ENCODE measurements around the gene EFCAB11.

EFCAB11 gene

DNA sequence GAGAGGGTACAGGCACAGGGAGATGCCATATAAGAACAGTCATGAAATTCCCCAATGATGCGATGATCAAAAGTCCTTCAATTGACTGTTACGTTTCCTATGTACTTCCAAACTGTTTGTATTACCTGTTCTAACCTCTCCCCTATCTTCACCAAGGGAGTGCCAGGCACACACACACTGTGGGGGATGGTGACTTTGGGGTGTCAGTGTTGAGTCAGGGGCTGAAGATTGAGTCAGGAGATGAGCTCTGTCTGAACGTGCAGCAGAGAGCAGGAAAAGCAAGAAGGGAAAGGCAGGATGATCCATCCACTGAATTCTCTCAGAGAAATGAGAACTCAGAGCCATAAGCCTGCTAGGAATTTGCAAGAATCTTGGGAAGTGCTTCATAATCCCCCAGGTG is 153.4 kb downstream of the EFCAB11 start:
- no peak for TF ChIP-seq EZH2 (IDR thresholded peaks at IDR 0.05; ENCODE audit: borderline replicate concordance, low read length)
- TF ChIP-seq, protein P1, sequence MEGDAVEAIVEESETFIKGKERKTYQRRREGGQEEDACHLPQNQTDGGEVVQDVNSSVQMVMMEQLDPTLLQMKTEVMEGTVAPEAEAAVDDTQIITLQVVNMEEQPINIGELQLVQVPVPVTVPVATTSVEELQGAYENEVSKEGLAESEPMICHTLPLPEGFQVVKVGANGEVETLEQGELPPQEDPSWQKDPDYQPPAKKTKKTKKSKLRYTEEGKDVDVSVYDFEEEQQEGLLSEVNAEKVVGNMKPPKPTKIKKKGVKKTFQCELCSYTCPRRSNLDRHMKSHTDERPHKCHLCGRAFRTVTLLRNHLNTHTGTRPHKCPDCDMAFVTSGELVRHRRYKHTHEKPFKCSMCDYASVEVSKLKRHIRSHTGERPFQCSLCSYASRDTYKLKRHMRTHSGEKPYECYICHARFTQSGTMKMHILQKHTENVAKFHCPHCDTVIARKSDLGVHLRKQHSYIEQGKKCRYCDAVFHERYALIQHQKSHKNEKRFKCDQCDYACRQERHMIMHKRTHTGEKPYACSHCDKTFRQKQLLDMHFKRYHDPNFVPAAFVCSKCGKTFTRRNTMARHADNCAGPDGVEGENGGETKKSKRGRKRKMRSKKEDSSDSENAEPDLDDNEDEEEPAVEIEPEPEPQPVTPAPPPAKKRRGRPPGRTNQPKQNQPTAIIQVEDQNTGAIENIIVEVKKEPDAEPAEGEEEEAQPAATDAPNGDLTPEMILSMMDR (IDR thresholded peaks at IDR 0.05; ENCODE audit: low read length), result no peak

DNA sequence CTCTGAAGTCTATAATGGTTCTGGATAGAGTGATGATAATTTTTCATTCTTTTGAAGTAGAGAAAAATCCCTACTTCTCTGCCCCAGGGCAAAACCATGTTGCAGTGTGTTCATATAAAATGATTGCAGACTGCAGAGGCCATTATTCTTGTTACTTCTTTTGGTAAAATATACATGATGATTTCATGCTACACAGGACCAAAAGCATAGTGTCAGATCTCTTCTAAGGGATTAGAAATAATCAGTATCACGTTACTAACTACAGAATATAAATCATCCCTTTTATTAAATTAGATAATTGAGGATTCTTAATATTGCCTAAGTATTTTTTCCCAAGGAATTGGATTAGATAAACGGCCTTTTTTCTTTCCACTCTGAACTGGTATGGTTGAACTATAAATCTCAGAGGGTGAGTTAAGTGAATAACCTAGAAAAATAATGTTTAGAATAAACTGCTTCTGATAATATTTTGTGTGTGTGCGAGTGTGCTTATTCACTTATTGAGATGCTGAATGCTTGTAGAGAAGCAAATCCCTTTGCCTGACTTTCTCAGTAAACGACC is 156.2 kb downstream of the EFCAB11 start:
- Histone ChIP-seq H3K27ac (ENCODE audit: low read depth, low read length, poor library complexity, severe bottlenecking) (no peak overlapping the region), H3K27me3 (ENCODE audit: insufficient read depth, low read length) (no peaks in the 10 kb centered on the region), H3K4me1 (ENCODE audit: insufficient read depth, low read length, severe bottlenecking) (no peaks in the 10 kb centered on the region), H3K36me3 (ENCODE audit: insufficient read depth, low read length) (no peaks in the 10 kb centered on the region), H4K20me1 (ENCODE audit: insufficient read depth, low read length) (no peaks in the 10 kb centered on the region), H3F3A (ENCODE audit: insufficient read depth, low read length) (no peaks in the 10 kb centered on the region), H2AFZ (ENCODE audit: low read length) (no peak overlapping the region), H3K9me3 (ENCODE audit: low read length) (no peaks in the 10 kb centered on the region), H3K4me2 (ENCODE audit: low read length) (no peak overlapping the region), H3K4me3 (ENCODE audit: low read depth, low read length, poor library complexity, severe bottlenecking) (no peak overlapping the region), H3K9me2 (ENCODE audit: low read depth, low read length) (no peaks in the 10 kb centered on the region), H3K79me2 (ENCODE audit: insufficient read depth, low read length) (no peaks in the 10 kb centered on the region), H3K9ac (ENCODE audit: low read length) (no peak overlapping the region)
- TF ChIP-seq, protein P1 (IDR thresholded peaks at IDR 0.05; ENCODE audit: low read length), result no peak
- no peak for TF ChIP-seq EZH2 (IDR thresholded peaks at IDR 0.05; ENCODE audit: borderline replicate concordance, low read length)

More for the DNA sequence above, 153.4 kb downstream of the EFCAB11 start:
- Histone ChIP-seq H3K4me2 (ENCODE audit: low read length) (no peak overlapping the region), H3K4me1 (ENCODE audit: insufficient read depth, low read length, severe bottlenecking) (no peaks in the 10 kb centered on the region), H3K9ac (ENCODE audit: low read length) (no peak overlapping the region), H3K9me3 (ENCODE audit: low read length) (no peaks in the 10 kb centered on the region), H2AFZ (ENCODE audit: low read length) (no peak overlapping the region), H3K9me2 (ENCODE audit: low read depth, low read length) (no peaks in the 10 kb centered on the region), H3K79me2 (ENCODE audit: insufficient read depth, low read length) (no peaks in the 10 kb centered on the region), H3K4me3 (ENCODE audit: low read depth, low read length, poor library complexity, severe bottlenecking) (no peak overlapping the region), H3K27me3 (ENCODE audit: insufficient read depth, low read length) (no peaks in the 10 kb centered on the region), H4K20me1 (ENCODE audit: insufficient read depth, low read length) (no peaks in the 10 kb centered on the region), H3K27ac (ENCODE audit: low read depth, low read length, poor library complexity, severe bottlenecking) (no peak overlapping the region), H3K36me3 (ENCODE audit: insufficient read depth, low read length) (no peaks in the 10 kb centered on the region), H3F3A (ENCODE audit: insufficient read depth, low read length) (no peaks in the 10 kb centered on the region)

DNA sequence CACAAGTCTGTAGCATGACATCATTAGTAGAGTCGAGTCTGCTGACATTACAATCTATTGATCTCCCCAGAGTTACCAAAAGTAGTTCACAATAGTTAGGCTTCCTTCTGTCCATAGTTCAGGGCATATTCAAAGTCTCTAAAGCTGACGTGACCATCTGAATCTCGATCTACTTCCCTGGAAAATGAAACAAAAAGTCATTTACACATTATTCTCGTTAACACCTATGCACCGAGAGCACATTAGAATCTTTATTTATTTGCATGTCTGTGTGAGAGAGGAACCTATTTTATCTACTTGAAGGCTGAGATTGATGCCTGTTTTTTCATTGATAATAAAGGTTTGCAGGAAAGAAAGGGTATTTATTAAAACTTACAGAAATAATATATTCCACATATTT is 157.4 kb downstream of the EFCAB11 start:
- no peaks in the 10 kb centered on the region for H3K36me3 ChIP-seq (ENCODE audit: insufficient read depth, low read length)
- no peak for TF ChIP-seq EZH2 (IDR thresholded peaks at IDR 0.05; ENCODE audit: borderline replicate concordance, low read length)
- TF ChIP-seq, protein P1 (IDR thresholded peaks at IDR 0.05; ENCODE audit: low read length), result no peak
- H3F3A ChIP-seq (ENCODE audit: insufficient read depth, low read length), result no peaks in the 10 kb centered on the region
- H3K4me2 ChIP-seq (ENCODE audit: low read length), result no peak overlapping the region
- no peak overlapping the region for H2AFZ ChIP-seq (ENCODE audit: low read length)
- H3K9ac ChIP-seq (ENCODE audit: low read length), result no peak overlapping the region
- H3K4me3 ChIP-seq (ENCODE audit: low read depth, low read length, poor library complexity, severe bottlenecking), result no peak overlapping the region
- no peaks in the 10 kb centered on the region for H4K20me1 ChIP-seq (ENCODE audit: insufficient read depth, low read length)
- H3K27ac ChIP-seq (ENCODE audit: low read depth, low read length, poor library complexity, severe bottlenecking), result no peak overlapping the region
- H3K79me2 ChIP-seq (ENCODE audit: insufficient read depth, low read length), result no peaks in the 10 kb centered on the region
- H3K9me2 ChIP-seq (ENCODE audit: low read depth, low read length), result no peaks in the 10 kb centered on the region
- H3K4me1 ChIP-seq (ENCODE audit: insufficient read depth, low read length, severe bottlenecking), result no peaks in the 10 kb centered on the region
- H3K9me3 ChIP-seq (ENCODE audit: low read length), result no peaks in the 10 kb centered on the region
- H3K27me3 ChIP-seq (ENCODE audit: insufficient read depth, low read length), result no peaks in the 10 kb centered on the region
